Measurements from ENCODE around the gene NLN.

DNA sequence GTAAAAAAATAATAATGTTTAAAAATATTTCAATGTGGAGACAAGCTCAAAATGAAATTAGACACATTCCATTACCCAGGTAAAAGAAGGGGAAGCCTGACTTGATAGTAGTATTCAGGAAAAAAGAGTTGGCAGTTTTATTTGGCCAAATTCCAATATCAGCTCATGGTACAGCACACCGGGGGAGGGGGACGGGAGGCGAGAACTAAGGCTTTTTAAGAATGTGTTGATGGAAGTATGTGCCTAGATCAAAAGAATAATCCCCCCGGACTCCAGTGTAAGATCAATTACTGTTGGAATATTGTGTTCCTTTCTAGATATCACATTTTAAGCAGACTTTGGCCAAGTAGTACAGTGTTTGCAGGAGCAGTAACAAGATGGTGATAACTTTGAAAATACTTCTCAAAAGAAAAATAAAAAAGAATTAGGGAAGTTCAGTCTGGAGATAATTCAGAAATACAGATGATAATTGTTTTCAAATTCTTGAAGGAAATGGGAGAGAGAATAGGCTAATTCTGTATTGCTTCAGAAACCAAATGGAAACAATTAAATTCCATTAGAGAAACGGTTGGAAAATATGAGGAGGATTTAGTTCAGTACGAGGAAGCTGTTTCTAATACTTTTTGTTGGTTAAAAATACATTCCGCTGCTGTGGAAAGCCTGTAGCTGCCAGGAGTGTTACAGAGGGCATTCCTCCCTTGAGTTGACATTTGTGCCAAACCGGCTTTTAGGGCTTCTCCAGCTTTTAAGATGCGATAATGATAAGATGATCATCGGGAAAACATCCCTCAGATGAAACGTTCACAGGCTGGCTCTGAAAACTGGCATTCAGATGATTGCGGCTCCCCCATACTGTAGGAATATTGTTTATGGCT, 106.3 kb downstream of the NLN start:
- TF ChIP-seq HNF4A (CRISPR knock-in tag; IDR thresholded peaks at IDR 0.05), result no peak
- TF ChIP-seq, protein P1, sequence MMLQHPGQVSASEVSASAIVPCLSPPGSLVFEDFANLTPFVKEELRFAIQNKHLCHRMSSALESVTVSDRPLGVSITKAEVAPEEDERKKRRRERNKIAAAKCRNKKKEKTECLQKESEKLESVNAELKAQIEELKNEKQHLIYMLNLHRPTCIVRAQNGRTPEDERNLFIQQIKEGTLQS (CRISPR knock-in tag; IDR thresholded peaks at IDR 0.05), result no peak
- no peak for TF ChIP-seq PHF5A (CRISPR knock-in tag; IDR thresholded peaks at IDR 0.05; ENCODE audit: low read depth, unreplicated experiment)
- TF ChIP-seq, protein P2, sequence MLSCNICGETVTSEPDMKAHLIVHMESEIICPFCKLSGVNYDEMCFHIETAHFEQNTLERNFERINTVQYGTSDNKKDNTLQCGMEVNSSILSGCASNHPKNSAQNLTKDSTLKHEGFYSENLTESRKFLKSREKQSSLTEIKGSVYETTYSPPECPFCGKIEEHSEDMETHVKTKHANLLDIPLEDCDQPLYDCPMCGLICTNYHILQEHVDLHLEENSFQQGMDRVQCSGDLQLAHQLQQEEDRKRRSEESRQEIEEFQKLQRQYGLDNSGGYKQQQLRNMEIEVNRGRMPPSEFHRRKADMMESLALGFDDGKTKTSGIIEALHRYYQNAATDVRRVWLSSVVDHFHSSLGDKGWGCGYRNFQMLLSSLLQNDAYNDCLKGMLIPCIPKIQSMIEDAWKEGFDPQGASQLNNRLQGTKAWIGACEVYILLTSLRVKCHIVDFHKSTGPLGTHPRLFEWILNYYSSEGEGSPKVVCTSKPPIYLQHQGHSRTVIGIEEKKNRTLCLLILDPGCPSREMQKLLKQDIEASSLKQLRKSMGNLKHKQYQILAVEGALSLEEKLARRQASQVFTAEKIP (CRISPR knock-in tag; IDR thresholded peaks at IDR 0.05; ENCODE audit: borderline replicate concordance), result no peak
- TF ChIP-seq HDAC6 (IDR thresholded peaks at IDR 0.05; ENCODE audit: low read depth, low read length), result no peak
- TF ChIP-seq MYNN (CRISPR knock-in tag; IDR thresholded peaks at IDR 0.05; ENCODE audit: low read depth), result no peak
- TF ChIP-seq GABPA (IDR thresholded peaks at IDR 0.05; ENCODE audit: low read depth, low read length), result no peak
- TF ChIP-seq GABPA (CRISPR knock-in tag; IDR thresholded peaks at IDR 0.05; ENCODE audit: low read depth), result no peak
- TF ChIP-seq, protein P3, sequence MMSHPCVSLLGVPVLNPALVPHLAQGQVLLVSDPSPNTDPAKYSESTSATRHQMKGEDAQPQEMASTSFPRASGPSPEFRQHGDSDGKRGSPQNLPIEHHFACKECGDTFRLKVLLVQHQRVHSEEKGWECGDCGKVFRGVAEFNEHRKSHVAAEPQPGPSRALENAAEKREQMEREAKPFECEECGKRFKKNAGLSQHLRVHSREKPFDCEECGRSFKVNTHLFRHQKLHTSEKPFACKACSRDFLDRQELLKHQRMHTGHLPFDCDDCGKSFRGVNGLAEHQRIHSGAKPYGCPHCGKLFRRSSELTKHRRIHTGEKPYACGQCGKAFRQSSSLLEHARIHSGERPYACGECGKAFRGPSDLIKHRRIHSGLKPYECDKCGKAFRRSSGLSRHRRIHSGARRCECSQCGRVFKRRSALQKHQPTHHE (CRISPR knock-in tag; IDR thresholded peaks at IDR 0.05; ENCODE audit: borderline replicate concordance), result no peak
- no peak for TF ChIP-seq CEBPB (IDR thresholded peaks at IDR 0.05; ENCODE audit: borderline replicate concordance, low read depth, low read length)
- TF ChIP-seq RFX5 (IDR thresholded peaks at IDR 0.05; ENCODE audit: low read depth, low read length), result no peak
- no peak for TF ChIP-seq POLR2A (IDR thresholded peaks at IDR 0.05; ENCODE audit: insufficient read depth in 1 of 2, low read depth in 2 of 2, low read length in 2 of 2)
- TF ChIP-seq CEBPG (CRISPR knock-in tag; IDR thresholded peaks at IDR 0.05), result no peak
- TF ChIP-seq, protein P4, sequence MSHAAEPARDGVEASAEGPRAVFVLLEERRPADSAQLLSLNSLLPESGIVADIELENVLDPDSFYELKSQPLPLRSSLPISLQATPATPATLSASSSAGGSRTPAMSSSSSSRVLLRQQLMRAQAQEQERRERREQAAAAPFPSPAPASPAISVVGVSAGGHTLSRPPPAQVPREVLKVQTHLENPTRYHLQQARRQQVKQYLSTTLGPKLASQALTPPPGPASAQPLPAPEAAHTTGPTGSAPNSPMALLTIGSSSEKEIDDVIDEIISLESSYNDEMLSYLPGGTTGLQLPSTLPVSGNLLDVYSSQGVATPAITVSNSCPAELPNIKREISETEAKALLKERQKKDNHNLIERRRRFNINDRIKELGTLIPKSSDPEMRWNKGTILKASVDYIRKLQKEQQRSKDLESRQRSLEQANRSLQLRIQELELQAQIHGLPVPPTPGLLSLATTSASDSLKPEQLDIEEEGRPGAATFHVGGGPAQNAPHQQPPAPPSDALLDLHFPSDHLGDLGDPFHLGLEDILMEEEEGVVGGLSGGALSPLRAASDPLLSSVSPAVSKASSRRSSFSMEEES (CRISPR knock-in tag; IDR thresholded peaks at IDR 0.05), result no peak

All from HepG2 (cell line).